GM13976 (cell line): ENCODE data around the gene TADA3.

Experiments
- DNase-seq: peaks from one replicate; pipeline ENCODE4 v3.0.0; 2012; ENCODE audit warnings: low spot score
- in situ Hi-C: fragments of 300-500 bp; cut with MboI; formaldehyde crosslinking; loops from one replicate; pipeline ENCODE4 v1.12.0; 2022; ENCODE audit warnings: low sequenced_read_pairs, mixed read lengths, inconsistent platforms; ENCODE audit not compliant: unreplicated experiment
- TF ChIP-seq, protein P1 (sequence below): IDR thresholded peaks from 2 replicates; pipeline ENCODE4 v1.5.1; 2012; ENCODE audit warnings: borderline replicate concordance, mild to moderate bottlenecking; ENCODE audit not compliant: insufficient read depth; ENCODE audit errors: extremely low read depth, missing control alignments, control extremely low read depth

The TADA3 gene

DNA sequence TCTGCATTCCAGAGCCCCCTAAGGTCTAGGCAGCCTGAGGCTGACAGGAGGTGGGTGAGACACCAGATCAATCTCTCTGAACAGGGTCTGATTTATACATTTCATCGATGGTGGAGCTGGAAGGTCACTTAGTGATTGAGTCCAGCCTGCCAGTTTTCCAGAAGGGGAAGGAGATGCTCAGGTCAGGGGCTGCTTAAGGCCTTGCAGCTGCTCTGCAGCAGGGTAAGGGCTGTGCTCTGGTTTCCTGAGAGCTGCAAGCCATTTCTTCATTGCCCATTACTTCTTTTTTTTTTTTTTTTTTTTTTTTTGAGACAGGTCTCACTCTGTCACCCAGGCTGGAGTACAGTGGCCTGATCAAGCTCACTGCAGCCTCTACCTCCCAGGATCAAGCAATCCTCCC is 10.7 kb downstream of the TADA3 start:
- DNase-seq = no peak
- in situ Hi-C loops = no loop called here
- TF ChIP-seq, protein P1, sequence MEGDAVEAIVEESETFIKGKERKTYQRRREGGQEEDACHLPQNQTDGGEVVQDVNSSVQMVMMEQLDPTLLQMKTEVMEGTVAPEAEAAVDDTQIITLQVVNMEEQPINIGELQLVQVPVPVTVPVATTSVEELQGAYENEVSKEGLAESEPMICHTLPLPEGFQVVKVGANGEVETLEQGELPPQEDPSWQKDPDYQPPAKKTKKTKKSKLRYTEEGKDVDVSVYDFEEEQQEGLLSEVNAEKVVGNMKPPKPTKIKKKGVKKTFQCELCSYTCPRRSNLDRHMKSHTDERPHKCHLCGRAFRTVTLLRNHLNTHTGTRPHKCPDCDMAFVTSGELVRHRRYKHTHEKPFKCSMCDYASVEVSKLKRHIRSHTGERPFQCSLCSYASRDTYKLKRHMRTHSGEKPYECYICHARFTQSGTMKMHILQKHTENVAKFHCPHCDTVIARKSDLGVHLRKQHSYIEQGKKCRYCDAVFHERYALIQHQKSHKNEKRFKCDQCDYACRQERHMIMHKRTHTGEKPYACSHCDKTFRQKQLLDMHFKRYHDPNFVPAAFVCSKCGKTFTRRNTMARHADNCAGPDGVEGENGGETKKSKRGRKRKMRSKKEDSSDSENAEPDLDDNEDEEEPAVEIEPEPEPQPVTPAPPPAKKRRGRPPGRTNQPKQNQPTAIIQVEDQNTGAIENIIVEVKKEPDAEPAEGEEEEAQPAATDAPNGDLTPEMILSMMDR = no peak

DNA sequence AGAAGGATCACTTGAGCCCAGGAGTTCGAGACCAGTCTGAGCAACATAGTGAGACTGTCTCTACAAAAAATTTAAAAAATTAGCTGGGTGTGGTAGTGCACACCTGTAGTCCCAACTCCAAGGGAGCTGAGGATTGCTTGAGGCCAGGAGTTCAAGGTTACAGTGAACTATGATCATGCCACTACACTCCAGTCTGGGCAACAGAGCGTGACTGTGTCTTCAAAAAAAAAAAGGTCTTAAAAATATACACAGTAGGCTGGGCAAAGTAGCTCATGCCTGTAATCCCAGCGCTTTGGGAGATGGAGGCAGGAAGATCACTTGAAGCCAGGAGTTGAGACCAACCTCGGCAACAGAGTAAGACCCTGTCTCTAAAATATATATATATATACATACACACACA is 11.4 kb downstream of the TADA3 start:
- no peak for DNase-seq
- in situ Hi-C loops = no loop called here
- TF ChIP-seq, protein P1 = no peak

DNA sequence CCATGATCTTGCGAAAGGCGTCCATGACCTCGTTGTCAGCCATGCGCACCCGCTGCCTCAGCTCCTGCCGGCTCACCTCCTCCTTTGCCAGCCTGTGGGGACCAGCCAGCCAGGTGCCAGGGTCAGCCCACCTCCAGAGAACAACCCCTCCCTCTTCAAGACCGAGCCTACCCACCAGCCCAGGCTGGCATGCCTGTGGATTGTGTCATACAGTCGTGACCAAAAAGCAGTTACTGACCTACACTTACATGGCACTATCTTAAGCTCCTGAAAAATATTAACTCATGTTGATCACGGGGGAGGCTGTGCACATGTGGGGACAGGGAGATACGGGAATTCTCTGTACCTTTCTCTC is 11.8 kb downstream of the TADA3 start:
- DNase-seq = no peak
- TF ChIP-seq, protein P1 = no peak
- in situ Hi-C loops = no loop called here

DNA sequence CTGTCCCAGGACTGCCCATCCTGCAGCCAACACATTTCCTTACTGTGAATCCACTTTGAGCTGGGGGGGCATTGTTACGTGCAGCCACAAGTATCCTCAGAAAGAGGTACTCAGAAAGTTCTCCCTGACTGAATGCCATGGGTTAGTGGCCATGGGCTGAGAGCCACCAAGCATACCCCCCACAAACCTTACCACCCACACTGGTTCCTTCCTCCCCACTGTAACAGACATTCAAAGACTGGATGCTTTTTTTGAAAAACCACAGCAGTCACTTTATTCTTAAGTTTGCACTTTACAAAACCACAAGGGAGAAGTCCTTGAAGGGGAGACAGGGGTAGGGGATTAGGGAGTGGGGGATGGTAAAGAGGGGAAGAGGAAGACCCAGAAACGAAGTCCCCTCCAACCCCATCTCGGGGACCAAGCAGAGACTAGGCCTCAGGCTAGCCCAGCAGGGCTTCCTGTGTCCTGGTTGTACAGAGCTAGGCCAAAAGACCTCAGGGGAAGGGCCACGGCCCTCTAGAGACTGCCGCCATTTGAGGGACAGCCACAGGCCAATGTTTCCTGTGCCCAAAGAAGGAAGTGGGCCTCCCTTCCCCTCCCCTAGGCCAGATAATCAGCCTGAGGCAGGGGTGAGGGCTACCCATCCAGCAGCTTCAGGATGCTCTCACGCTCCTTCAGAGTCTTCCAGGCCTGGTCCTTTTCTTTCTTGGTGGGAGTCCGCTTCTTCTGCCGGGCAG is 12.4 kb downstream of the TADA3 start:
- TF ChIP-seq, protein P1 = no peak
- in situ Hi-C loops = no loop called here

DNA sequence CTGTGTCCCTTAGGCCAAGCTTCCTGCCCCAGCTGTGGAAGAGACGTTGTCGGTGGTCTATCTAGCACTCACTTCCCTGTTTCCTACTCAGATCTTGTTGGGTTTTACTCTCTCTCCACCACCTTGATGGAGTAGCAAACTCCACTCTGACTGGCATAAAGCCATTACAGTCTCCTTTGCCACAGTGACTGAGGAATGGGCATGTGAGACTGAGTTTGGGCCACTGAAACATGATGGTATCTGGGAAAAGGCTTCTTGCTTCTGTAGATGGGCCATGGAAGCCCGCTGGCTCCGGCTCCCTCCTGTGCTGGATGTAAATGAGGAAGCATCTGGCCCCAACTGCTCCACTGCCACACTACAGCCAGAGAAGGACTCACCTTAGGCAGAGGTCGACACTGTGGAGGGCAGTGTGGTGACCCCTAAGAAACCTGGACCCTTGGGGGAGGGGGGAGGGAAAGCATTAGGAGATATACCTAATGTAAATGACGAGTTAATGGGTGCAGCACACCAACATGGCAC is 13.1 kb downstream of the TADA3 start:
- TF ChIP-seq, protein P1 = no peak
- DNase-seq = no peak
- in situ Hi-C loops = no loop called here

More for the DNA sequence above, 12.4 kb downstream of the TADA3 start:
- peak; percentile 72 for DNase-seq

DNA sequence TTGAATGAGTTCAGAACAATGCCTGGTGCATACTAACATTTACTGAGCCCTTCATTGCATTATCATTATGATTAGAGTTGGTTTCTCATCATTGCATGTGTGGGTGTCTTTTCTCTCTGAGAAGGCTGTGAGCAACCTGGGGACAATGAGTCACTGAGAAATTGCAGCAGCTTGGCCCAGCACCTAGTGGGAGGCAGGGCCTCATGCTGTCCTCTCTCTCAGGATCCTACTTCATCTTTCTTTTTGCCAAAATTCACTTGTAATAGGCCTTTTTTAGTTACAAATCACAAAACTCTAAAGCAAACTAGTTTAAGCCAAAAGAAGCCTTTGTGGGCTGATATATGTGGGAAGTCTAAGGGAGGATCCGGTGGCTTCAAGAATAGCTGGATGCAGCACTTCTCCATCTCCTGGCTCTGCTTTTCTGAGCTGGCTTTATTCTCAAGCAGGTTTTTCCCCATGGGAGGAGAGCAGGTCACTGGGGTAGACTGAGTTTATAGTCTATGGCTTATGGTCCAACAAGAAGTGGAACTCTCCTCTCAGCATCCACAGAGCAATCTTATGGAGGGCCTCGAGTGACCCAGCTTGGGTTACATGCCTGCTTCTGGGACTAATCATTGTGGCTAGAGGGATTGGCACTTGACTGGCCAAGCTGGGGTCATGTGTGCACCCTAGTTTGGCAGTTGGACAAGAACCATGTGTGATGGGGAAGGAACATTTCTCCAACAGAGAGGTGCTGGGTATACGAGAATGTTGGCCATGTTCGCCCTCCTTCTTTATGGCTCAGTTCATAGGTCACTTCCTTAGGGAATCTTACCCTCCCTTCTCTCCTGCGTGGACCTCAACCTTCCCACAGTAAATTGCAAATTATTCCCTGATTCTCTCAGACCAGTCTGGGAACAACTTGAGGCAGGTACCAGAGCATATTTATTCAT is 13.9 kb downstream of the TADA3 start:
- TF ChIP-seq, protein P1 = no peak
- peak; percentile 61 for DNase-seq
- in situ Hi-C loops = no loop called here
